Measurements from ENCODE around the gene ASCC1. TPM values are rescaled to one million over a fixed set of nuclear protein-coding genes. Genes with fewer than 3 reads are reported as not detected.

The ASCC1 gene
- total RNA-seq, 1 donor from 2014 or later = 33.9 TPM

GRCh38 chr10:72234560-72235095, 18.6 kb upstream of the ASCC1 start:
- FAIRE-seq (no peak), DNase-seq (ENCODE audit: low read depth) (no peak)
- Mint-ChIP-seq H3K27me3 (ENCODE audit: low read depth, unreplicated experiment) (no peaks in the 10 kb centered on the region), H3K36me3 (ENCODE audit: low read depth, unreplicated experiment) (peaks cover 13% of the 10 kb centered on the region), H3K27ac (ENCODE audit: unreplicated experiment) (no peak overlapping the region), H3K9me3 (ENCODE audit: unreplicated experiment) (no peaks in the 10 kb centered on the region), H3K4me3 (ENCODE audit: unreplicated experiment) (no peak overlapping the region), H3K4me1 (ENCODE audit: low read depth, unreplicated experiment) (peaks cover 2% of the 10 kb centered on the region)
- H4K20me1 ChIP-seq (ENCODE audit: insufficient read depth, low read length) = peaks cover under 1% of the 10 kb centered on the region
- no peaks in the 10 kb centered on the region for H3K4me1 ChIP-seq (ENCODE audit: insufficient read depth, low read length)
- H3K27me3 ChIP-seq (ENCODE audit: insufficient read depth, low read length) = no peaks in the 10 kb centered on the region
- TF ChIP-seq, protein P1, sequence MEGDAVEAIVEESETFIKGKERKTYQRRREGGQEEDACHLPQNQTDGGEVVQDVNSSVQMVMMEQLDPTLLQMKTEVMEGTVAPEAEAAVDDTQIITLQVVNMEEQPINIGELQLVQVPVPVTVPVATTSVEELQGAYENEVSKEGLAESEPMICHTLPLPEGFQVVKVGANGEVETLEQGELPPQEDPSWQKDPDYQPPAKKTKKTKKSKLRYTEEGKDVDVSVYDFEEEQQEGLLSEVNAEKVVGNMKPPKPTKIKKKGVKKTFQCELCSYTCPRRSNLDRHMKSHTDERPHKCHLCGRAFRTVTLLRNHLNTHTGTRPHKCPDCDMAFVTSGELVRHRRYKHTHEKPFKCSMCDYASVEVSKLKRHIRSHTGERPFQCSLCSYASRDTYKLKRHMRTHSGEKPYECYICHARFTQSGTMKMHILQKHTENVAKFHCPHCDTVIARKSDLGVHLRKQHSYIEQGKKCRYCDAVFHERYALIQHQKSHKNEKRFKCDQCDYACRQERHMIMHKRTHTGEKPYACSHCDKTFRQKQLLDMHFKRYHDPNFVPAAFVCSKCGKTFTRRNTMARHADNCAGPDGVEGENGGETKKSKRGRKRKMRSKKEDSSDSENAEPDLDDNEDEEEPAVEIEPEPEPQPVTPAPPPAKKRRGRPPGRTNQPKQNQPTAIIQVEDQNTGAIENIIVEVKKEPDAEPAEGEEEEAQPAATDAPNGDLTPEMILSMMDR (IDR thresholded peaks at IDR 0.05; ENCODE audit: insufficient read depth, low read depth, low read length) = no peak
- TF ChIP-seq EZH2 (IDR thresholded peaks at IDR 0.05; ENCODE audit: insufficient read depth, low read length) = no peak
- no peaks in the 10 kb centered on the region for H3K79me2 ChIP-seq (ENCODE audit: insufficient read depth, low read length)
- no peak overlapping the region for H3K9ac ChIP-seq (ENCODE audit: low read length)
- no peak overlapping the region for H3K4me2 ChIP-seq (ENCODE audit: low read length)
- H3K4me3 ChIP-seq (ENCODE audit: insufficient read depth, low read depth, low read length) = no peak overlapping the region
- no peak overlapping the region for H3K27ac ChIP-seq (ENCODE audit: low read depth, low read length)
- no peaks in the 10 kb centered on the region for H3K9me3 ChIP-seq (ENCODE audit: insufficient read depth, low read depth, low read length)
- peaks cover 2% of the 10 kb centered on the region for H3K36me3 ChIP-seq (ENCODE audit: insufficient read depth, low read length)
- no peak overlapping the region for H2AFZ ChIP-seq (ENCODE audit: low read depth, low read length)

- Histone ChIP-seq H2AFZ (ENCODE audit: low read depth, low read length) (no peak overlapping the region), H3K4me2 (ENCODE audit: low read length) (no peak overlapping the region), H3K36me3 (ENCODE audit: insufficient read depth, low read length) (peaks cover 2% of the 10 kb centered on the region), H3K9ac (ENCODE audit: low read length) (no peak overlapping the region), H4K20me1 (ENCODE audit: insufficient read depth, low read length) (peaks cover 5% of the 10 kb centered on the region), H3K4me3 (ENCODE audit: insufficient read depth, low read depth, low read length) (no peak overlapping the region), H3K9me3 (ENCODE audit: insufficient read depth, low read depth, low read length) (no peaks in the 10 kb centered on the region), H3K27me3 (ENCODE audit: insufficient read depth, low read length) (no peaks in the 10 kb centered on the region), H3K79me2 (ENCODE audit: insufficient read depth, low read length) (no peaks in the 10 kb centered on the region), H3K4me1 (ENCODE audit: insufficient read depth, low read length) (no peaks in the 10 kb centered on the region), H3K27ac (ENCODE audit: low read depth, low read length) (no peak overlapping the region)
- Mint-ChIP-seq H3K4me3 (ENCODE audit: unreplicated experiment) (no peak overlapping the region), H3K4me1 (ENCODE audit: low read depth, unreplicated experiment) (no peaks in the 10 kb centered on the region), H3K27me3 (ENCODE audit: low read depth, unreplicated experiment) (no peaks in the 10 kb centered on the region), H3K9me3 (ENCODE audit: unreplicated experiment) (no peaks in the 10 kb centered on the region), H3K36me3 (ENCODE audit: low read depth, unreplicated experiment) (peaks cover 13% of the 10 kb centered on the region), H3K27ac (ENCODE audit: unreplicated experiment) (no peak overlapping the region)
- FAIRE-seq (no peak), DNase-seq (ENCODE audit: low read depth) (no peak)
- TF ChIP-seq EZH2 (IDR thresholded peaks at IDR 0.05; ENCODE audit: insufficient read depth, low read length) = no peak
- TF ChIP-seq, protein P1 (IDR thresholded peaks at IDR 0.05; ENCODE audit: insufficient read depth, low read depth, low read length) = no peak
Observed at GRCh38 chr10:72233621-72234020, 17.5 kb upstream of the ASCC1 start.
